Bronchial epithelial cell (primary cell): Measurements from ENCODE around the gene PDE6C. TPM values are rescaled to one million over a fixed set of nuclear protein-coding genes. Genes with fewer than 3 reads are reported as not detected.
A peak's percentile ranks its signal among the peaks of the same experiment; 100 is the strongest.

Experiments used
- DNase-seq: peaks from one replicate; pipeline ENCODE4 v3.0.0-alpha.2; 2010; ENCODE audit warnings: low read depth
- FAIRE-seq: peaks from 2 replicates; lab custom pipeline; 2011; peaks lifted over from hg19 to GRCh38; lab: Jason Lieb, UNC
- H3K27me3 ChIP-seq: 2 replicates; pipeline ENCODE4 v1.5.1; 2011; ENCODE audit warnings: low read length; ENCODE audit not compliant: control insufficient read depth, insufficient read depth
- H3K36me3 ChIP-seq: 2 replicates; pipeline ENCODE4 v1.5.1; 2011; ENCODE audit warnings: low read length; ENCODE audit not compliant: control insufficient read depth, insufficient read depth
- H3K4me3 ChIP-seq: 2 replicates; pipeline ENCODE4 v1.5.1; 2011; ENCODE audit warnings: mild to moderate bottlenecking, low read depth, low read length, control low read depth
- total RNA-seq: library from RNA; depleted of rRNA; stranded (reverse); fragments of >200 nt; gene quantifications from 2 replicates; pipeline ENCODE4 v1.2.1, GENCODE V29; 2014
- TF ChIP-seq, protein P1 (sequence below): IDR thresholded peaks from 2 replicates; pipeline ENCODE4 v1.5.1; 2011; ENCODE audit warnings: mild to moderate bottlenecking, moderate library complexity, low read length, control low read depth, inconsistent platforms; ENCODE audit not compliant: insufficient read depth, severe bottlenecking

The PDE6C gene
- total RNA-seq, 1 donor from 2014 or later, result not detected

GRCh38 chr10:93595378-93596161 is 16.8 kb upstream of the PDE6C start:
- H3K36me3 ChIP-seq, result no peaks in the 10 kb centered on the region
- DNase-seq (no peak), FAIRE-seq (no peak)
- H3K27me3 ChIP-seq, result peaks cover 7% of the 10 kb centered on the region
- no peak overlapping the region for H3K4me3 ChIP-seq
- TF ChIP-seq, protein P1, sequence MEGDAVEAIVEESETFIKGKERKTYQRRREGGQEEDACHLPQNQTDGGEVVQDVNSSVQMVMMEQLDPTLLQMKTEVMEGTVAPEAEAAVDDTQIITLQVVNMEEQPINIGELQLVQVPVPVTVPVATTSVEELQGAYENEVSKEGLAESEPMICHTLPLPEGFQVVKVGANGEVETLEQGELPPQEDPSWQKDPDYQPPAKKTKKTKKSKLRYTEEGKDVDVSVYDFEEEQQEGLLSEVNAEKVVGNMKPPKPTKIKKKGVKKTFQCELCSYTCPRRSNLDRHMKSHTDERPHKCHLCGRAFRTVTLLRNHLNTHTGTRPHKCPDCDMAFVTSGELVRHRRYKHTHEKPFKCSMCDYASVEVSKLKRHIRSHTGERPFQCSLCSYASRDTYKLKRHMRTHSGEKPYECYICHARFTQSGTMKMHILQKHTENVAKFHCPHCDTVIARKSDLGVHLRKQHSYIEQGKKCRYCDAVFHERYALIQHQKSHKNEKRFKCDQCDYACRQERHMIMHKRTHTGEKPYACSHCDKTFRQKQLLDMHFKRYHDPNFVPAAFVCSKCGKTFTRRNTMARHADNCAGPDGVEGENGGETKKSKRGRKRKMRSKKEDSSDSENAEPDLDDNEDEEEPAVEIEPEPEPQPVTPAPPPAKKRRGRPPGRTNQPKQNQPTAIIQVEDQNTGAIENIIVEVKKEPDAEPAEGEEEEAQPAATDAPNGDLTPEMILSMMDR, result no peak

- DNase-seq, result no peak
- TF ChIP-seq, protein P1, result no peak
- H3K27me3 ChIP-seq, result peaks cover 8% of the 10 kb centered on the region
- H3K36me3 ChIP-seq, result no peaks in the 10 kb centered on the region
- H3K4me3 ChIP-seq, result no peak overlapping the region
- FAIRE-seq, result no peak
Observed at GRCh38 chr10:93596539-93596938, 15.8 kb upstream of the PDE6C start.

GRCh38 chr10:93597075-93597599 is 15.2 kb upstream of the PDE6C start:
- no peak for FAIRE-seq
- no peak overlapping the region for H3K4me3 ChIP-seq
- peaks cover 11% of the 10 kb centered on the region for H3K27me3 ChIP-seq
- TF ChIP-seq, protein P1, result no peak
- H3K36me3 ChIP-seq, result no peaks in the 10 kb centered on the region
- DNase-seq, result no peak

- Histone ChIP-seq H3K4me3 (no peak overlapping the region), H3K27me3 (peaks cover 18% of the 10 kb centered on the region), H3K36me3 (no peaks in the 10 kb centered on the region)
- TF ChIP-seq, protein P1, result no peak
- FAIRE-seq, result no peak
- peak; percentile 55 for DNase-seq
Observed at GRCh38 chr10:93598157-93598556, 14.2 kb upstream of the PDE6C start.

DNA sequence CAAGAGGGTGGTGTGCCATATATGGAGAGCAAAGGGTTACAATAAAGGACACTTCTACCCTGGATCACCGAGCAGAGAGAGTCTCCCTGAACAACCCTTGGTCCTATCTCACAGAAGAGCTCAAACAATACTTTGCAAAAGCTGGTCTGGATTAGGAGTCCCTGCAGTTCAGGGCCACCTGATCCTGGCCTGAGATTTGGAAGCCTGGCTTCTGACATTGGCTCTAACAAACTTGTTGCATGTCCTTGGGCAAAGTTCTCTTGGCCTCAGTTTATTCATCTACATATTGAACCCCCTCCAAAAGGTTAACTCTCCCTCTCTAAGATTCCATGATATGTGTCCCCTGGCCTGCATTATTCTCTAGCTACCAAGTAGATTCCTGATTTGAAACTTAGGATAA is 13.0 kb upstream of the PDE6C start:
- Histone ChIP-seq H3K36me3 (no peaks in the 10 kb centered on the region), H3K27me3 (peaks cover 23% of the 10 kb centered on the region), H3K4me3 (no peak overlapping the region)
- TF ChIP-seq, protein P1, result no peak
- DNase-seq (no peak), FAIRE-seq (no peak)

DNA sequence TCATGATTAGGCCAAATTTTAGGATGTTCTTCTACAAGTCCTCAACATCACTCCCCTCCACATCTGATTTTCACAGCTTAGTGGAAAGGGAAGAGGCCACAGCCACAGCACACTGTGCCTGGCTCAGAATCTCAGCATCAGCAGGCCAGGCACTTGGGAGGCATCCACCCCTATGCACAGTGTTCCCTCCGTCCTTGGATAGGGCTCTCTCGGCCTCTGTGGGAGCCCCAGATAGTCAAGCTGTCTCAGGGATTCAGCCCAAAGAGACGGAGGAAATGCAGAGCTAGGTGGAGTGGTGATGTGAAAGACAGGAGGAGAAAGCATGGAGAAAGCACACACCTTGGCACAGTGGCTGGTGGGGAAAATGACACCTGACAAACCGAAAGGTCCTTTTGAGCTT is 12.6 kb upstream of the PDE6C start:
- no peaks in the 10 kb centered on the region for H3K36me3 ChIP-seq
- FAIRE-seq (no peak), DNase-seq (no peak)
- no peak overlapping the region for H3K4me3 ChIP-seq
- TF ChIP-seq, protein P1, result no peak
- peaks cover 25% of the 10 kb centered on the region for H3K27me3 ChIP-seq
